Gastrocnemius medialis (tissue), 4 donors: ENCODE measurements around the gene FAM111B. TPM values are rescaled to one million over a fixed set of nuclear protein-coding genes. Genes with fewer than 3 reads are reported as not detected.

Experiments used
- ATAC-seq, 2 donors: fragments of 150-250 bp; one replicate each; pipeline ENCODE4 v1.9.1; 2016
- DNase-seq, 2 donors: peaks; one replicate each; pipeline ENCODE4 v3.0.0-alpha.2; 2019
- H3K27ac ChIP-seq, 4 donors: fragments of 200-600 bp; sonication (generic); 1 replicate in 1 of 4; 2 replicates in 3 of 4; pipeline ENCODE4 v1.5.1; 2016 to 2018; ENCODE audit warnings: mild to moderate bottlenecking in 2 of 4, moderate library complexity in 1 of 4
- H3K27me3 ChIP-seq, 3 donors: fragments of 200-600 bp; sonication (generic) in 2 of 3; 1 replicate in 1 of 3; 2 replicates in 2 of 3; pipeline versions ENCODE4 v1.5.1 to v1.6.0; 2016 to 2019; ENCODE audit warnings: mild to moderate bottlenecking in 1 of 3, moderate library complexity in 1 of 3
- H3K36me3 ChIP-seq, 2 donors: fragments of 200-600 bp; sonication (generic) in 1 of 2; one replicate each; pipeline ENCODE4 v1.5.1; 2017 to 2018
- H3K4me1 ChIP-seq, 2 donors: fragments of 200-600 bp; sonication (generic) in 1 of 2; one replicate each; pipeline ENCODE4 v1.5.1; 2016 to 2017; ENCODE audit warnings: mild to moderate bottlenecking in 2 of 2
- H3K4me3 ChIP-seq, 4 donors: fragments of 200-600 bp; sonication (generic) in 3 of 4; 1 replicate in 1 of 4; 2 replicates in 3 of 4; pipeline ENCODE4 v1.5.1; 2016 to 2019; ENCODE audit warnings: mild to moderate bottlenecking in 2 of 4
- H3K9me3 ChIP-seq, 3 donors: fragments of 200-600 bp; sonication (generic) in 2 of 3; 1 replicate in 1 of 3; 2 replicates in 2 of 3; pipeline ENCODE4 v1.5.1; 2016 to 2019
- CTCF ChIP-seq, 5 experiments: fragments of 450-650 bp in 3 of 5; fragments of 200-600 bp in 2 of 5; sonication (generic) in 2 of 5; IDR thresholded peaks in 4 of 5; conservative IDR thresholded peaks in 1 of 5; 1 replicate in 4 of 5; 2 replicates in 1 of 5; pipeline ENCODE4 v1.5.1; 2016 to 2019; ENCODE audit warnings: antibody characterized with exemption in 5 of 5, mild to moderate bottlenecking in 3 of 5, moderate library complexity in 3 of 5
- POLR2A ChIP-seq, 2 donors: fragments of 450-650 bp; IDR thresholded peaks; one replicate each; pipeline ENCODE4 v1.6.1; 2017; ENCODE audit warnings: antibody characterized with exemption in 2 of 2, mild to moderate bottlenecking in 2 of 2, moderate library complexity in 2 of 2
- in situ Hi-C, 4 donors: fragments of 200-750 bp; cut with MboI; loops; one replicate each; pipeline versions ENCODE4 v1.15.0 to v1.8.0; 2017; ENCODE audit warnings: low sequenced_read_pairs in 4 of 4
- intact Hi-C: fragments of 100-400 bp; cut with DNase I; formaldehyde crosslinking; loops from one replicate; pipeline ENCODE4 v1.15.1; 2023; ENCODE audit warnings: low total_unique reads
- total RNA-seq, 4 donors: library from RNA; depleted of rRNA; stranded (reverse); fragments of >200 nt; gene quantifications; one replicate each; pipeline versions ENCODE4 v1.1.0 to v1.2.3, GENCODE V29; 2016

Gene FAM111B
- total RNA-seq, 4 donors from 2014 or later, result 0.31 TPM; not detected in 3

- Histone ChIP-seq H3K4me3 (no peak overlapping the region), H3K27me3 (no peaks in the 10 kb centered on the region), H3K36me3 (no peaks in the 10 kb centered on the region), H3K4me1 (peaks cover 7 to 12% of the 10 kb centered on the region in 2 donors), H3K27ac (no peak overlapping the region), H3K9me3 (no peaks in the 10 kb centered on the region)
- ATAC-seq (no peak), DNase-seq (no peak)
- intact Hi-C loops (loop anchor here (5.0 to 10.0 kb wide), 2 partner anchors 404 to 564 kb away; partner anchors contain the start of genes LPXN and ZFP91), in situ Hi-C loops (loop anchor here (25.0 kb wide), 3 partner anchors 479 to 579 kb away; no protein-coding TSS in a partner anchor)
- TF ChIP-seq POLR2A (IDR thresholded peaks at IDR 0.05) (no peak), CTCF (IDR thresholded peaks at IDR 0.05 in 4 of 5, conservative IDR thresholded peaks at IDR 0.05 in 1 of 5) (no peak)
Observed at GRCh38 chr11:59141191-59141590, 34.2 kb downstream of the FAM111B start.

- intact Hi-C loops, result loop anchor here (5.0 to 10.0 kb wide), 2 partner anchors 403 to 565 kb away; partner anchors contain the start of genes LPXN and ZFP91
- peaks cover 7 to 12% of the 10 kb centered on the region in 2 donors for H3K4me1 ChIP-seq
- H3K27me3 ChIP-seq, result no peaks in the 10 kb centered on the region
- H3K9me3 ChIP-seq, result no peaks in the 10 kb centered on the region
- in situ Hi-C loops, result loop anchor here (25.0 kb wide), 3 partner anchors 480 to 580 kb away; no protein-coding TSS in a partner anchor
- H3K36me3 ChIP-seq, result no peaks in the 10 kb centered on the region
- peak overlapping the region; percentile 68 to 90 (median 80) for H3K4me3 ChIP-seq
- no peak for ATAC-seq
- peak overlapping the region; percentile 70 to 82 (median 80) for H3K27ac ChIP-seq
- no peak for DNase-seq
- TF ChIP-seq CTCF (IDR thresholded peaks at IDR 0.05 in 4 of 5, conservative IDR thresholded peaks at IDR 0.05 in 1 of 5) (no peak), POLR2A (IDR thresholded peaks at IDR 0.05) (no peak)
Observed at GRCh38 chr11:59141673-59142460, 34.8 kb downstream of the FAM111B start.

GRCh38 chr11:59142530-59143507 lies 35.8 kb downstream of the FAM111B start, which contains the start of gene FAM111A:
FAM111A (plus strand) TSS chr11:59142856; CDS start chr11:59148873, 6,017 bp downstream.
- no peaks in the 10 kb centered on the region for H3K27me3 ChIP-seq
- H3K4me3 ChIP-seq, result peak within 1 kb of the TSS; percentile 68 to 90 (median 80)
- H3K9me3 ChIP-seq, result no peaks in the 10 kb centered on the region
- peaks cover 7 to 12% of the 10 kb centered on the region in 2 donors for H3K4me1 ChIP-seq
- intact Hi-C loops (loop anchor here (5.0 to 10.0 kb wide), 2 partner anchors 402 to 566 kb away; partner anchors contain the start of genes LPXN and ZFP91), in situ Hi-C loops (loop anchor here (25.0 kb wide), 3 partner anchors 481 to 581 kb away; no protein-coding TSS in a partner anchor)
- H3K27ac ChIP-seq, result peak within 1 kb of the TSS; percentile 70 to 82 (median 80)
- DNase-seq (peak; percentile 64 to 74), ATAC-seq (peak; percentile 85 to 88)
- TF ChIP-seq CTCF (IDR thresholded peaks at IDR 0.05 in 4 of 5, conservative IDR thresholded peaks at IDR 0.05 in 1 of 5) (no peak), POLR2A (IDR thresholded peaks at IDR 0.05) (peak in 1 of 2 donors; percentile 41)
- no peaks in the 10 kb centered on the region for H3K36me3 ChIP-seq

GRCh38 chr11:59144096-59144495 lies 37.1 kb downstream of the FAM111B start:
- in situ Hi-C loops (loop anchor here (25.0 kb wide), 3 partner anchors 482 to 582 kb away; no protein-coding TSS in a partner anchor), intact Hi-C loops (loop anchor here (5.0 to 10.0 kb wide), 2 partner anchors 401 to 567 kb away; partner anchors contain the start of genes LPXN and ZFP91)
- ATAC-seq (no peak), DNase-seq (no peak)
- peak overlapping the region; percentile 70 to 82 (median 80) for H3K27ac ChIP-seq
- H3K4me3 ChIP-seq, result peak overlapping the region; percentile 68 to 90 (median 80)
- H3K9me3 ChIP-seq, result no peaks in the 10 kb centered on the region
- no peaks in the 10 kb centered on the region for H3K27me3 ChIP-seq
- TF ChIP-seq CTCF (IDR thresholded peaks at IDR 0.05 in 4 of 5, conservative IDR thresholded peaks at IDR 0.05 in 1 of 5) (no peak), POLR2A (IDR thresholded peaks at IDR 0.05) (no peak)
- H3K4me1 ChIP-seq, result peaks cover 7 to 12% of the 10 kb centered on the region in 2 donors
- no peaks in the 10 kb centered on the region for H3K36me3 ChIP-seq
